22Rv1 (cell line): Measurements from ENCODE around the gene SLIT3.

ENCODE experiments used
- CTCF ChIP-seq: fragments of 450-650 bp; IDR thresholded peaks from 2 replicates; pipeline ENCODE4 v1.5.1; 2017; ENCODE audit warnings: mild to moderate bottlenecking
- ZFX ChIP-seq: fragments of 450-650 bp; IDR thresholded peaks from 2 replicates; pipeline ENCODE4 v1.6.1; 2017; ENCODE audit warnings: antibody characterized with exemption, borderline replicate concordance

- no peak for TF ChIP-seq CTCF
- no peak for TF ChIP-seq ZFX
These were observed 42.5 kb downstream of the SLIT3 start for GRCh38 chr5:169258372-169259000.
